WI38 (cell line): ENCODE data around the gene RBM33.

ENCODE experiments used
- H3K4me3 ChIP-seq: 2 replicates; pipeline ENCODE4 v1.5.1; 2011; ENCODE audit warnings: low read depth, mild to moderate bottlenecking, control low read depth, low read length
- CTCF ChIP-seq: IDR thresholded peaks from 2 replicates; pipeline ENCODE4 v1.5.1; 2012; ENCODE audit warnings: low read depth, mild to moderate bottlenecking, control low read depth, low read length

Gene RBM33

GRCh38 chr7:155618708-155619633, 25.5 kb upstream of the RBM33 start:
- H3K4me3 ChIP-seq: no peak overlapping the region
- TF ChIP-seq CTCF: no peak

- TF ChIP-seq CTCF: no peak
These were observed 24.7 kb upstream of the RBM33 start for GRCh38 chr7:155619634-155620271.

GRCh38 chr7:155620497-155620896, 24.0 kb upstream of the RBM33 start:
- TF ChIP-seq CTCF: no peak
- H3K4me3 ChIP-seq: no peak overlapping the region

More at GRCh38 chr7:155619634-155620271, 24.7 kb upstream of the RBM33 start:
- H3K4me3 ChIP-seq: no peak overlapping the region

- TF ChIP-seq CTCF: no peak
- no peak overlapping the region for H3K4me3 ChIP-seq
These were observed 23.0 kb upstream of the RBM33 start for GRCh38 chr7:155621418-155621980.

GRCh38 chr7:155624412-155624811, 20.0 kb upstream of the RBM33 start:
- no peak for TF ChIP-seq CTCF
- no peak overlapping the region for H3K4me3 ChIP-seq

- no peak overlapping the region for H3K4me3 ChIP-seq
- TF ChIP-seq CTCF: no peak
These were observed 18.9 kb upstream of the RBM33 start for GRCh38 chr7:155625557-155625956.

GRCh38 chr7:155629171-155629570, 15.3 kb upstream of the RBM33 start:
- TF ChIP-seq CTCF: no peak
- no peak overlapping the region for H3K4me3 ChIP-seq
